CD4-positive, alpha-beta T cell treated with Interleukin-15 for 4 hours (primary cell): ENCODE data around the gene SLIT1.

ENCODE experiments used
- DNase-seq: peaks from one replicate; pipeline ENCODE4 v3.0.0-alpha.2; 2020; ENCODE audit warnings: low spot score

The SLIT1 gene

DNA sequence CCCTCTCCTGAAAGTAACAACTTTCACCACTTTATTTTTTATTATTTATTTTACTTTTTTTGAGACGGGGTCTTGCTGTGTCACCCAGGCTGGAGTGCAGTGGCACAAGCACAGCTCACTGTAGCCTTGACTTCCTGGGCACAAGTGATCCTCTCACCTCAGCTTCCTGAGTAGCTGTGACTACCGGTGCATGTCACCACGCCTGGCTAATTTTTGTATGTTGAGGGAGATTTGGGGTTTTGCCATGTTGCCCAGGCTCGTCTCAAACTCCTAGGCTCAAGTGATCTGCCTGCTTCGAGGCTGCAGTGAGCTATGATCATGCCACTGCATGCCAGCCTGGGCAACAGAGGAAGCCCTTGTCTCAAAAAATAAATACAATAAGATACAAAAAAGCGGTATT lies 14.9 kb upstream of the SLIT1 start:
- no peak for DNase-seq

DNA sequence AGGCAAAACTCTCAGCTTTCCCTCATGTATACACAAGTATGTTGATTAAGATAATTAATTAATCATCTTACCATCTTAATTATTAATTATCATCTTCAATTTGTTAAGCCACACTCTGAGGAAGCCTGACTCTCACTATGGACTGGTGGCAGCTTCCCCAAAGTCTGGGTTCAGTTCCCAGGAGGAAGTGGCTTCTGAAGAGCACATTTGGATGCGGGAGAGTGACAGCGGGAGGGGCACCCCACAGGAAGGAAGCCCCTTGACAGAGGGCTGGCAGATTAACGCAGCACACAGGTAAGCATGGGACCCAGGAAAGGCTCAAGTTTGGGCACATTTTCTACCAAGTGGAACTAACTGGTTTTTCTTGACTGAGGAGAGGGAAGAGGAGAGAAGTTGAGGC lies 13.4 kb upstream of the SLIT1 start:
- DNase-seq, result no peak

GRCh38 chr10:97197030-97197500 lies 11.3 kb upstream of the SLIT1 start:
- no peak for DNase-seq

DNA sequence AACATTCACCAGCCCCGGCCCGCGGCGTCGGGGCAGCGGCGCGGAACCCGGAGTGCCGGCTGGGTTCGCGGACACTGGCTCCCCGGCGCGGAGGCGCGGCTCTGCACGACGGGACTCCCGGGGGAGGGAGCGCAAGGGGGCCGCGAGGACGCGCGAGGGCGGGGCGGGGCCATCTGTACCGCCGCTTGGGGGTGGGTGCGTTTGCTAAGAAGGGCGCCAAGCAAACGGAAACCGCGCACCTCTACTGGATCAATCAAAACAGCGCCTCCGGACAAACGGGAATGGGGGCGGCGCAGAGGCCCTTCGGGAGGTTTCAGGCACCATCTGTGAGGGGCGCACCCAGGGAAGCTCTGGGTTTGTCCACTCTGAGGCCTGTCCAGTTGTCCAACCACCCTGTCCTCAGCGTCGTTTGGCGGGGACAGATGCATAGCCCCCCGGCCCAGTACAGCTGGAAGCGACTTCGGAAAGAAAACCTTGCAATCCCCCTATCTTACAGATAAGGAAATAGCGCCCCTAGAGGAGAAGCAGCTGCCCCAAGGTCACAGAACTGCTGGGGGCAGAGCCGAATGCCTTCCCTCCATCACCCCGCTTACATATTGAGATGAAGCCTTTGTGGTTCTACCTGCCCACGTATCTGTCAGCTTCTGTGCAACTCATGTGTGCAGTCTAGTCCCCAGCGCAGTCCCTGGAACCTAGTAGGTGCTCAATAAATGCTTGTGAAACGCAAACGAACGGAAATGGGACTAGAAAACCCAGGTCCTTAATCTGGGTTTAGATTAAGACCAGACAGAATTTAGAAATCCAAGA lies 10.7 kb upstream of the SLIT1 start:
- peak; percentile 73 for DNase-seq

DNA sequence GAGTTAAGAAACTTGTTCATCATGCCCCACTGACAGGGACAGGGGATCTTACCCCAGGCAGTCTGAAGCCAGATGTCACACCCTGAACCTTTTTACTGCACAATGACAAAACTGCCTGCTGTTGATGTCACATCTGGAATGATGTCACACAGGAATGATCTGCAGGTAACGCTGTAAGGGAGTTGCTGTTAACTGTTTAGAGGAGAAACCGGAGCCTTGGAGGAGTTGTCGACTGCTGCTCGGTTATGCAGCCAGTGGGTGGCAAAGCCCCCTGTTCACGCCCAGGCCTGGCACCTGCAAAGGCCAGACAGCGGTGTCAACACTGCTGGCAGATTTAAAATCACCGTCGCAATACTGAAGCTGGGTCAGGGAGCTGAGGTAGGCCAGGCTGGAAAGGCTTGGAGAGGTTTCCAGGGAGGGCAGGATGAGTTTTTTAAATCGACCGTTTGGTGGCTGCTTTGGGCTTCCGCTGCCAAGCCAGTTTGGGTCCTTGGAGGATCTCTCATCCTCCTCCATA lies 10.0 kb upstream of the SLIT1 start:
- DNase-seq, result no peak

- no peak for DNase-seq
These were observed 7.2 kb upstream of the SLIT1 start for GRCh38 chr10:97192952-97193435.

DNA sequence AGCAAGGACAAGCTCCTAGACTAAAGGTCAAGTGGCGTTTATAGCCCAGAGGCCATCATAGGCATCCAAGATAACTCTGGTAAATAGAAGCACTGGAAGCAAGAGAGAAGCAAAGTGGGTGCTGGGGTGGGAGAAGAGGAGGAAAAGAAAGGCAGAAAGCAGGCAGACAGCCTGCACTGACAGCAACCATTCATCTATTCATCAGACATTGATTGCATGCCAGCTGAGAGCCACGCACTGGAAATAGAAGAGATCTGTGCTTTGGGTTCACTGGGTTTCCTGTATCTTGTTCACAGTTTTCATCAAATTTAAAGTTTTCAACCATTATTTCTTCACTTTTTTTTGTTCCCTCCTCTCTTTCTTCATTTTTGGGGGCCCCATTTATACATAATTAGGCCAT lies 4.7 kb upstream of the SLIT1 start:
- DNase-seq, result no peak

DNA sequence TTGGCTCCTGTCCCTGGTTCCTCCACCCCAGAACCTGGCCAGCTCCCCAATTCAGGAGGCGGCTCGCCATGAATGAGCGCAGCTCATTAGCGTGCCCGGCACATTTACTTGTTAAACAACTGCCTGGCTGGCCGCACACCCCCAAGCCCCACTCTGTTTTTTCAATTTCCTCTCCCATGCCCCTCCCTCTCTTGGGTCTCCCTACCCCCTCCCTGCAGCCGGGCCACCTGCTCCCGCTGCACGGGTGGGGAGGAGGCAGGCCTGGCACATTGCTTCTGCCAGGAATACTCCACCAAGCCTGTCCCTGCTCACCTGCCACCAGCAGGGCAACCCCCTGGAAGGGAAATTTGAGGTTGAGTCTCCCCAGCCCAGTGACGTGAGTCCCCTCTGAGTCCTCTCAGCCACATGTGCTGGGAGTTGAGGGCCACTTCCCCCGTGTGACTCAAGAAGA lies 2.5 kb upstream of the SLIT1 start:
- no peak for DNase-seq

DNA sequence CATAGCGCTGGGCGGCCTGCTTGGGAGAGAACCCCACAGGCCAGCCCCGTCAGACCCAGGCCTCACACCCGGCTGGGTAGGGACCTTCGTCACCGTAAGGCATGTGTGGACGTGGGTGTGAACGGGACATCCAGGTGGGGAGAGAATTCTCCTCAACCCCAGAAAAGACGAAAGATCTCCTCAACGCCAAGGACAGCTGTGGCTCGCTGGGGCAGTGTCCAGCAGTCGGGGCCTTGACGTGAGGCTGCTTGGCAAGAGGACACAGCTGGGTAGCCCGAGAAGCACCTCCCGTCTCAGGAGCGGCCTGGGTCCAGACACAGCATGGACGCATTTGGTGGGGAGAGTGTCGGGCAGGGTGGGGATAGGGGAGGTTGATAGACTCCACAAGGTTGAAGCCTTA lies 1.2 kb upstream of the SLIT1 start:
- DNase-seq, result no peak

DNA sequence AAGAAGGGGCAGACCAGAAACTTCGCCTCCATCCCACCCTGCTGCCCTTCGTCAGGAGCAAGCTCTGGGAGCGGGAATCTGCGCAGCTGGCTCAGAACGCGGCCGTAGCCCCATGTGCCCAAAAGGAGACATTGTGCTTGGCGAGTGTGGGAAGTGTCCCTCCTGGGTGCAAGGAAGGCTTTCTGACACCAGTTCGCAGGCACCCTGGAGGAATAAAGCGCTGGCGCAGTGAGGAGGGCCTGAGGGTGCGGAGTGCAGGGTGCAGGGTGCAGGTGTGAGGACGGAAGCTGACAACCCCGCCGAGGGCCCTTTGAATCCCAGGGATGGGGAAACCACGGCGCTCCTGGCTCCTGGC lies 811 bp downstream of the SLIT1 start:
- DNase-seq, result no peak

GRCh38 chr10:97183314-97183713 lies 2.4 kb downstream of the SLIT1 start:
- DNase-seq, result no peak

DNA sequence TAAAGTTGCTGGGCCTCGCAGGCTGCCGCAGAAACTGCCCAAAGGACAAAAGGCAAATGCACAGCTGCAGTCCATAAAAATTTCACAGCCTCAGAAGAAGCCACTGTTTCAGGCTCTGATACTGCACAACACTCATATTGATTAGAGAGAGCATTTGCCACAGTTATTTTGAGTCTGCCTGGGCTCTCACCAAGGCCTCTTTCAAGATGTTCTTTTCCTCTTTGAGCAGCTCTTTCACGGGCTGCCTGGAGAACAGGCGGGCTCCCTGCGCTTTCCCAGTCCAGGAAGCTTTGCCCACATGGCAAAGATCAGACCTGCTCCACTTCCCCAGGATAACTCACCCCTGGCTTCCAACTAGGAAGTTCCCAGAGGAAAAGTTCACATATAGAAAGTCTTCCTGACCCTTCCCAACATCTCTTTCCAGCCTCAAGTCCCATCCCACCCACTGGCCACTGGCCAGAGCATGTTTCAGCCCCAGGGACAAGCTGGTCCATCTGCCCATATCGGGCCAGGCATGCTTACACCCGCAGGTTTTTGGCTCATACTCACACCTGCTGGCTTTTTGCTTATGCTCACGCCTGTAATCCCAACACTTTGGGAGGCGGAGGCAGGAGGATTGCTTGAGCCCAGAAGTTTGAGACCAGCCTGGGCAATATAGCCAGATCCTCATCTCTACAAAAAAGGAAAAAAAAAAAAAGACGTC lies 3.3 kb downstream of the SLIT1 start:
- no peak for DNase-seq

- no peak for DNase-seq
These were observed 4.8 kb downstream of the SLIT1 start for GRCh38 chr10:97180986-97181385.

DNA sequence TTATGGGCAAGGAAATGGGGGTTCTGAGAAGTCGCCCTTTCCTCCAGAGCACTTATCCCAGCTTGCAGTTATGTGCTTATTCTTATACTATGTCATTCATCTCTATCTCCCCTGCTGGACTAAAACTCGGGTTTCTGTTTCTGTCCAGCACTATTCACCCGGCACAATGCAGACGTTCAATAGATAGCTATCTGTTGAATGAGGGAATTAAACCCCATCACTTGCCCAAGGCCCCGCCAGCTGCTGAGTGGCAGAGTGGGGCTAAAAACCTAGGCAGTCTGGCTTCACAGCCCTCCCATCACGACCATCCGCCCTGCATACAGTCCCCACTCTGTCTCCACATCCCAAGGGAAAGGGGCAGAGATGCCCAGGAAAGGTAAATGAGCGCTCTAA lies 5.4 kb downstream of the SLIT1 start:
- no peak for DNase-seq

GRCh38 chr10:97179731-97180362 lies 5.9 kb downstream of the SLIT1 start:
- no peak for DNase-seq

DNA sequence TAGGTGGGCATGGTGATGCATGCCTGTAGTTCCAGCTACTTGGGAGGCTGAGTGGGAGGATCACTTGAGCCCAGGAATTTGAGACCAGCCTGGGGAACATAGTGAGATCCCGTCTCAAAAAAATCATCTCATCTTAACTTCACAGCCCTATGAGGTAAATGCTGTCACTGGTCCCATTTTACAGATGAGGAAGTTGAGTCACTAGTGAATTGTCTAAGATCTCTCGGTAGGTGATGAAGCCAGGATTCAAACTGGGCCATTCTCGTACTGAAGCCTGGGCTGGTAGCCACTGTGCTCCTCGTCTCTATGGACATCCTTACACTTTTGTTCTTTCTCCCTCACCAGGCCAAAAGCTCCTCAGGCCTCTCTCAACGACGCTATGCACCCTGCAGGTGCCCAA lies 6.4 kb downstream of the SLIT1 start:
- no peak for DNase-seq

DNA sequence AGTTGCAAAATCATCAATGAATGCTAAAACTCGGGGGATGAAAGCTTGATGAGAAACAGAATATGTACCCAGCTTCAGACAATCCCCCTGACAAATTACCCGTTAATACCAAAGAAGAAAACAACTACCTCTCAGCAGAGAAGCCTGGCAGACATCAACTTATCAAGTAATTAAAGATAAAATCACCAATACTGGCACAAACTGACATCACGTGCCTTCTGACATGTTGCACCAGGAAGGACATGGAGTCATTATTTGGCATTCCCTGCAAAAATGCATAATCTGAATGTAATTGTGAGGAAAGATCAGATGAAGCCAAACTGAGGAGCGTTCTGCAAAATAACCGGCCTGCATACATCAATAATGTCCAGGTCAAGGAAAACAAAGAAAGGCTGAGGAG lies 7.7 kb downstream of the SLIT1 start:
- no peak for DNase-seq

GRCh38 chr10:97176226-97176625 lies 9.5 kb downstream of the SLIT1 start:
- DNase-seq, result no peak

DNA sequence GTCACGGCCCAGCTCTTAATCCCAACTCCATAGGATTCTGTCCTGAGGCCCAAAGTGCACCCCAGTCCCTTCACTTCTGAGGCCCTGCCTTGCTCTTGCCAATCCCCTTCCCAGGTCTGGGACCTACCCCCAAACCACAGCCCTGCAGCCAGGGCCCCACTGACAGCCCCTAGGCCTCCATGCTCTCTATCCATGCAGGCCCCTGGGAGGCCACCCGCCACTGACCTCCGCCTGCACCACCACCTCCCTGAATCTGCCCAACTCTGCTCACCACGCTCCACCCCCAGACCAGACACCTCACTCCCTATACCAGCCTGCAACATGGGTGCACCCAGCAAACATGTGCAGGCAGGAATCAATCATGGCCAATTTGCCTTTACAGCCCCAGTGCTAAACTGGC lies 10.2 kb downstream of the SLIT1 start:
- DNase-seq, result no peak

GRCh38 chr10:97174941-97175340 lies 10.8 kb downstream of the SLIT1 start:
- no peak for DNase-seq

DNA sequence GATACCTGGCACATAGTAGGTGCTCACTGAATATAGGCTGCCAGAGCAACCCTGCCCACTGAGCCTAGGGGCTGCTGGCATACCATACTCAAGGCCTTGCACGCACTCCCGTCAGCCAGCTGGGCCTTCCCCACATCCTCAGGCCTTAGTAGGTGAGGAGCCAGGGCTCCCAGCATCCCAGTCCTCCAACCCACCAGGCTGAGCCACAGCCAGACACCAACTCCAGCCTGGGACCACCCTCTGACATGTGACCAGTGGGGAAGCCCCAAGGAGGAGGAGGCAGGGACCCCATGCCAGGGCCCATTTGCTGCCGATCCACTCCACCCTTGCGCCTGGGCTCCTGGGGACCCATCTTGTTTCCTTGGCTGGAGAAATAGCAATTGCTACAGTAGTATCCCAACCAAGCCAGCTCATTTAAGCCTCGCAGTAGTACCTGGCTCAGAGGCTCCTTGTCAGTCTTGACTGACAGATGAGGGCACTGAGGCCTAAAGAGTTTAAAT lies 11.4 kb downstream of the SLIT1 start:
- no peak for DNase-seq

DNA sequence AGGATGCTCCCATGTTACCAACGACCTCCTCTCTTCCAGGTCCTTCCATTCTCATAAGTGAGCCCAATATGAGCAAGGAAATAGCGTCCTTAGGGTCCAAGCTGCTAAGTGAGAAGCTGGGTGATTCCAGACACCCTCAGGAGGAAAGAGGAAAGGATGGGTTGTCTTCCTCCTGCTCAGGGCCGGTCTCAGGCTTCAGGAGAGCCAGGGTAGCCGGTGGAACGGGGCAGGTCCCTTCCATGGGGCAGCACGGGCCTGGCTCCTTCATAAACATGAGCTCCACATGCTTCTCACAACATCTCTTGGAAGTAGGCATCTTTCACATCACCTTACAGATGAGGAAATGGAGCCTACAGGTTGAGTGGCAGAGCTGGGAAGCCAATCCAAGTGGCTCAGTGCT lies 12.7 kb downstream of the SLIT1 start:
- no peak for DNase-seq

DNA sequence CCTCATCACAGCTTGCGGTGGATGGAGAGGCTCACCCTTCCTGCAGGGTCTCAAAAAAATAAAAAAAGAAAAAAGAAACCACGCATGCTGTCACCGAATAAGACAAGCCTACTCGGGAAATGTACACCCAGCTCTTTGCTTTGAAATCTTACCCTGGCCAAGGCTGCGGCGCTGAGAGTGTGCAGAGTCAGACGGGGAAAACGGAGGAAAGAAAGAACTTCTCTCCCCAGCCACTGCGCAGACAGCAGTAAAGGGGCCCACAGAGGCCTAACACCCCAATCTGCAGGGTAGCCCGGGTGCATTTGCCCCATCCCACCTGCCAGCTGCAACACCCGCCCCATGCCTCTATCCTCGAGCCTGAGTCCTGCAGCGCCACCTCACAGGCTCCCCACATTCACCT lies 14.8 kb downstream of the SLIT1 start:
- no peak for DNase-seq
